HG02852 (cell line): Measurements from ENCODE around the gene SRP14.

Experiments used
- ATAC-seq: cut with Tn5 transposase; IDR thresholded peaks from one replicate; pipeline ENCODE4 v1.9.1; 2021; ENCODE audit warnings: mild to moderate bottlenecking, moderate library complexity; ENCODE audit not compliant: unreplicated experiment

SRP14 gene

GRCh38 chr15:40069178-40070165 is 30.5 kb upstream of the SRP14 start:
- no peak for ATAC-seq

GRCh38 chr15:40067921-40068624 is 29.1 kb upstream of the SRP14 start:
- ATAC-seq = no peak

GRCh38 chr15:40066589-40066988 is 27.6 kb upstream of the SRP14 start:
- no peak for ATAC-seq

- ATAC-seq = no peak
Measured at GRCh38 chr15:40065166-40065565, 26.2 kb upstream of the SRP14 start.

GRCh38 chr15:40064231-40064894 is 25.4 kb upstream of the SRP14 start:
- ATAC-seq = peak; percentile 72

GRCh38 chr15:40063563-40064011 is 24.6 kb upstream of the SRP14 start:
- ATAC-seq = no peak

- no peak for ATAC-seq
Measured at GRCh38 chr15:40062816-40063562, 24.0 kb upstream of the SRP14 start.

GRCh38 chr15:40061212-40061901 is 22.4 kb upstream of the SRP14 start:
- ATAC-seq = peak; percentile 60

- ATAC-seq = no peak
Measured at GRCh38 chr15:40060236-40060961, 21.4 kb upstream of the SRP14 start.

- ATAC-seq = no peak
Measured at GRCh38 chr15:40059821-40060220, 20.8 kb upstream of the SRP14 start.

- ATAC-seq = no peak
Measured at GRCh38 chr15:40058476-40059140, 19.6 kb upstream of the SRP14 start.

GRCh38 chr15:40055576-40056293 is 16.8 kb upstream of the SRP14 start:
- no peak for ATAC-seq

GRCh38 chr15:40054855-40055575 is 16.0 kb upstream of the SRP14 start:
- ATAC-seq = peak; percentile 76

- ATAC-seq = peak; percentile 39
Measured at GRCh38 chr15:40054605-40054854, 15.5 kb upstream of the SRP14 start.

- ATAC-seq = peak; percentile 35
Measured at GRCh38 chr15:40053831-40054604, 15.0 kb upstream of the SRP14 start.

- no peak for ATAC-seq
Measured at GRCh38 chr15:40053079-40053830, 14.3 kb upstream of the SRP14 start.
